NCI-H146 treated with DMSO at 0.1 percent for 48 hours (cell line): ENCODE results near the gene SLC19A1.

ENCODE experiments used
- DNase-seq: peaks from one replicate; lab custom pipeline; 2025; ENCODE audit not compliant: unreplicated experiment; lab: John Stamatoyannopoulos, UW

SLC19A1 gene

DNA sequence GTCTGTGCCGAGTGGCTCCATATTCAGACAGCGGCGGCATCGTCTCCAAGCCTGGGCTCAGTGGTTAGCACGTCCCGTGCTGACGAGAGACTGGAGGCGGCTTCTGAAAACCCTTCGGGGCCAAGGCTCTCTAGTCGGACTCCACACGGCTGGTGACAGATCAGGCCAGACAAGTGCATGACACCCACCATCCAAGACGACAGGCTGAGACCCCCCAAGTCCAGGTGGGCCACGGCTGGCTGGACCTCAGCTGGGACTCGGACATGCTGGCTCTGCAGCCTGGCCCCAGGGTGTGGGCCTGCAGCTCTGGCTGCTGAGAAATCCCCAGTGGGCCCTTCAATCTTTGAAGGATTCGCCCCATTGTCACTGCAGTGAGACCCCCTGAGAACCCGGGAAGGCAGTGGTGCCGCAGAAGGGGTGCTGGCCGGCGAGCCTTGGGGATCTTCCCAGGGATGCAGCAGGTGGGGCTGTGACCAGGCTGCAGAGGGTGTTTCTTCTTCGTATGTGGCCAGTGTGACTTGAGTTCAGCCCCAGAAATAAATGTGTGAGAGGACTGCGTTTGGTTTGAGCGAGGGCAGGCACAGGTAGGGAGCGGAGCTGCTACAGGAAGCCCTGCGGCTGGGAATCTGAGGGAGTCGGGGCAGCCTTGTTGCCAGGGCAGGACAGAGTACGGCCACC is 15.9 kb upstream of the SLC19A1 start:
- DNase-seq = no peak

DNA sequence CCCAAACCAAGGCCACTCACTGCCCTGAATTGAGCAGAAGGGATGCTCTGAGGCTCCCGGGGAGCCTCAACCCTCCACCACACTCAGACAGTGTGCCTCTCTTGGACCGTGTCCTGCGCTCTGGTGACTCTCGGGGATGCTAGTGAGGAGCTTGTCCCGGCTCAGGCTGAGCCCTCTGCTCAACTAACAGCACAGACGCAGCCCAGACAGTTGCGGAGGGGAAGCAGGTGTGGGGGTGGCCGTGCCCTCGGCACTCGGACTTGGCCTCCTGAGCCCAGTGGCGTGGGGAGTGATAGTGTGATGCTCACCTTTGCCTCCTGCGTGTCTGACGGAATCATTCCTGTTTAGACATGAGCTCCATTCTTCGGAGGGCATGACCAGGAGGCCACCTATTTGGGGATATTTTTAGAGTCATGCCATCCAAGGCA is 15.4 kb upstream of the SLC19A1 start:
- no peak for DNase-seq

DNA sequence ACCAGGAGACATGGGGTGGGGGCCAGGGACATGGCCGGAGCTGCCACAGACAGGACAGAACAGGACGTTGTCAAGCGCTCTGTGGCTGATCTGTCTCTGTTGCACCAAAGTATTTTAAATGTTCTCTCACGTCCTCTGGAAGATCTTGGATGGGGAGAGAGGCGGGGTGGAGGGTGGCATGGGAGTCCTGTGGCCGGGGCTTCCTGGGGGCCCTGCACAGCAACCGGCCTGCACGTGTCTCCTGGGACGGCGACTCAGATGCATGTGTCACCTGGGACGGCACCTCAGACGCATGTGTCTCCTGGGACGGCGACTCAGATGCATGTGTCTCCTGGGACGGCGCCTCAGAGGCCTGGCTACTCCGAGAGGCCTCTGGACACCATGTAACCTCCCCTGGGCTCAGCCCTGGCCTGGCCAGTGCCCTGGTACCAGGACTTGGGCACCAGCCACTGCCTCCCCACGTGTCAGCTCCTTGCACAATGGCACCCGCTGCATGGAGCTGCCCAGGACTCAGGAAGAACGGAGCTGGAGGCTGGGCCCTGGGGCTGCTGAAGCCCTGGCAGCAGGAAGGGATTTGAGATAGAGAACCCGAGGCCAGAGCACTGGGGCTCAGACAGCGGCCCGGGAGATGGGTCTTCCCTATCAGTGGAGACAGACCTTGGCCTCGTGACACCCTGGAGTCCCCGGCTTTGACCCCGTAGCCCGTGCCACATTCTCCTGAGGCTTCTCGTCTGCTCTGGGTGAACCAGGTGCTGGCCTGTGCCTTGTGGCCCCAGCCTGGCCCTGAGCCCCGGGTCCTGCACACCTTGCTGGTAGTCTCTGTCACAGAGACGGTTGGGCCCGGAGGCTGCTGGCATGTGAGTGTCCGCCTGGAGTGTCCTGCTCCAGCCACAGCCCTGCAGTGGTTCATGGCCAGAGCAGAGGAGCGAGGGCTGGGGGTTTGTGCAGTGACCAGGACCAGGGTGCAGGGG is 14.7 kb upstream of the SLC19A1 start:
- DNase-seq = no peak

DNA sequence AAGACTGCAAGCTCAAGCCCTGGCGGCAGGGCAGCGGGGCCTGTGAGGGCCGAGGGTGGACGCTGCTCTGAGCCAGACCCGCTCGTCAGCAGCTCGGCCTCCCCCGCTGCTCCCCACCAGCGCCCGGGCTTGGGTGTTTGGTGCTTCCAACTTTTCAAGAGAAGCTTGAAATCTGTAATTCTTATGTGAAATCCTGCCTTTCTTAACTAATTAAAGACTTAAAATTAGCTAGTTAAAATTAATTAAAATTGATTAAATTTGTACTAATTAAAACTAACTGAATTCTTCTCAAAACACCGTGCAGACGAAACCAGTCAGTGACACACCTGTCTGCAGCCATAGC is 14.0 kb upstream of the SLC19A1 start:
- no peak for DNase-seq

DNA sequence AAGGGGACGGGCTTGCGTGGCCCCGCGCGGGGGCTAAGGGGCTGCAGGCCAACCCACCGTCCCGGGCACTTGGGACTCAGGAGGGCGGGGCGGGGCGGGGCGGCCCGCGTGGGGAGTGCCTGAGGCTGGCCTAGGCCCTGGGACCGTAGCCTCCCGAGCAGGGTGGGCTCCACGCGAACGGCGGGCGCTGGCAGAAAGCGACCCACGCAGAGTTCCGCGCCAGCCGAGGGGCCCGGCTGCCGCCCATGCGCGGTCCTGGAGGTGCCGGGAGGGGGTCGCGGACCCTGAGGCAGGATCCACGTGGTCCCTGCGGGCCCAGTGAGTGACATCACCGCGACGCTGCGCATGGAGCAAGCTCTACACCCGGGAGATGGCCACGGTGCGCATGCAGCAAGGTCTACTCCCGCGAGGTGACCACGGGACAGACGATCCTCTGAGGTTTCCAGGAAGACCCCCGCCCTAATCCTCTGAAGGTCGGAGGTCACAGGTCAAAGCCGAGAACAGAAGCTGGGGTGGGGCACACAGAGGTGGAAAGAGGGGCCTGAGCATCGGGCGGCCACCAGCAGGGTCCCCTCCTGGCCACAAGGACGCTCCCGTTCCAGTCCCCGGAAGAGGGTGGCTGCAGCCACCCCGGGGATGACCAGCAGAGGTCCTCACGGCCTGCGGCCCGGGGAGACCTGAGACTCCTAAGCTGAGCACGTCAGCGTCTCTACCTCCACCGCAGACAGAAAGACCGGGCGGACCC is 13.5 kb upstream of the SLC19A1 start:
- DNase-seq = peak; percentile 53

DNA sequence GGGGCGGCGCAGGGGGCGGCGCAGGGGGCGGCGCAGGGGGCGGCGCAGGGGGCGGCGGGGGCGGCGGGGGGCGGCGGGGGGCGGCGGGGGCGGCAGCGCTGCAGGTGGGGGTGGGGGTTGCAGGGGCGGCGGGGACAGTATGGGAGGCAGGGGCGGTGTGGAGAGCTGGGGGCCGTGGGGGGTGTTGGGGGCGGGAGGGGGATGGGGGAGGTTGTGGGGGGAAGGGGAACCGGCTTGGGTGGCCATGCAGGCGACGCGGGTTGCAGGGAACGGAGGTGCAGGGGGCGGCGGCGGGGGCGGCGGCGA is 13.0 kb upstream of the SLC19A1 start:
- no peak for DNase-seq

DNA sequence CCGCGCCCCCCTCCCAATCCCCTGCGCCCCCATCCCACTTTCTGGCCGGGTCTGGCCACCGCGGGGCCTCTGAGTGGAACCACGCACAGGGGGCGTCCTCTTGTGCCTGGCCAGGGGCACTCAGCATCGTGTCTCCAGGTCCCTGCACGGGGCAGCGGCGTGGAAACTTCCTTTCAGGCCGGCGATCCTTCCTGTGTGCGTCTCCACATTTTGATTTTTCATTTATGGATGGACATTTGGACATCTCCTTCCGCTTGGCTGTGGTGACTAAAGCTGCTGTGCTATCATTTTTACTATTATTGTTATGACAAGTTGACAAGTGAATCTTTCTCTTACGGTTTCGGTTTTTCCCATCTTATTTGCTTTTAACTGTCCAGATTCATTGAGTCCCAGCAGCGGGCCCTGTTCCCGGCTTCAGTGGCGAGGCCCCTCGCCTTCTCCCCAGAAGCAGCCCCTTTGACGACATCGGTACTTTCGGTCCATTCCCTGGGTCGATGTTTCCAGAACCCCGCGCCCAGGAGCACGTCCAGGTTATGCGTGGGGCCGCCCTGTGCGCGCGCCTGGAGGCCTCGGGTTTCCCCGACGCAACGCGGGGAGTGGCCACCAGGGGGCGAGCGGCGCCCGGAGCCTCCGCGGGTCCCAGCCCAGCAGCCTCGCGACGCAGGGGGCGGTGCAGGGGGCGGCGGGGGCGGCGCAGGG is 12.4 kb upstream of the SLC19A1 start:
- DNase-seq = peak; percentile 15

DNA sequence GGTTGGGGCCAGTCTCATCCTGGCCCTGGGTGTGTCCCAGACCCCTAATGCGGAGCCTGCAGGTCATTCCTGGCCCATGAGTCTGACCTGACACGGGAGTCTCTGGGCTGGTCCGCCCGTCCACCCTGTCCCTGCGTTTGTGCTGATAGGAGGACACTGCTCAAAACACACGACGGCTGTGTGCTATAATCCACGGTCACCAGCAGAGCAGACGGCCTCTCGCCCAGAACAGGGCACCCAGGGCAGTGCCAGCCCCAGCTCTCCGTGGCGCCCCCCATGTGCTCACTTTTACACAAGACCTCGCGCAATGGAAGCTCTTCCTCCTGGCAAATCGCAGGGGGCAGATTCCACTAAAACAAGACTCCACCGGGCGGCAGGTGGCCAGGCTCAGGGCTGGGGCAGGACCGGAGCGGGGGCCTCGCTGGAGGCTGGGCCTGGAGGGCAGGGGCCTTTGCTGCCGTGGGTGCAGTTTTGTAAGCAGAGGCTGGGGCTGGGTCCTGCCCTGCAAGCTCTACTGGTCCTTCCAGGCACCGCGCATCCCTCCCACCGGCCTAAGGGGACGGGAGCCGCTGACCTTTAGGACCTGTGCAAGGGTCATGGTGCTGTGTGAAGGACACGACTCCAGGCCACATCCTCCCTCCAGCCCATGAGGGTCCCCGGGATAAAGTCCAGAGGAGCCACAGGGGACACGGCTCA is 10.6 kb upstream of the SLC19A1 start:
- no peak for DNase-seq

DNA sequence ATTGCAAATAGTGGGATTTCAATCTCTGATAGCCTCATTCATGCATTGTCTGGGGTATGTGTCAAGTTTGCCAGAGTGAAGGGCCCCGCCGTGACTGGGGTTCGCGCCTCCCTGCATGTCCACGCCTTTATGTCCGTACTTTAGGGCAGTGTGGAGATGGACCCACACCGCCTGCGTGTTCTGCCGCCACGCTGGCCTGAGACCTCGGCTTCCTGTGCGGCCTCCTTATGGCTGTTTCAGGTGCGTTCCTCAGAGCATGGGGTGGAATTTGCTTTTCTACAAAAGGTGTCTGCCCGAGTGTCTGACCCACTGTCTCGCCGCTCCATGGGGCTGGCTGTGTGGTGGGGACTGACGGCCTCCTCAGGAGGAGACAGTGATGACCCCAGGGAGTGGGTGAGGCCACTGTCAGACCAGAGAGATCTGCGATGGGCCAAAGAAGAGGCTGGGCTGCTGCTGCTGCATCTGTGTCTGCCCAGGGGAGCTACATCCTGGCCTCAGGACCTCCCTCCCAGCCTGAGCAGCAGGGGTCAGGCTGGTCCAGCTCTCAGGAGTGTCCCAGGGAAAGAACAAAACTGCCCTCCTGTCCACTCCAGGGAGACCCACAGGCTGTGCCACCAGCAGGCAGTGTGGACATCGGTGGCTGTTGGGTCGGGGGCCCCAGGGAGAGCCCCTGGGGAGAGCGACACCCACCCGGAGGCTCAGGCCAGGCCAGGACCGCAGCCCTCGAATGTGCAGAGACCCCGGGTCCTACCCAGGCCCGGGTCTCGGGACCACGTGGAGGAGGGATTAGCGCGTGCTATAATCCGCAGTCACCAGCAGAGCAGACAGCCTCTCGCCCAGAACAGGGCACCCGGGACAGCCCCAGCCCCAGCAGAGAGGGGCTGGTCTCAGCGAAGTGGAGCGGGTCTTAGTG is 9.8 kb upstream of the SLC19A1 start:
- no peak for DNase-seq

DNA sequence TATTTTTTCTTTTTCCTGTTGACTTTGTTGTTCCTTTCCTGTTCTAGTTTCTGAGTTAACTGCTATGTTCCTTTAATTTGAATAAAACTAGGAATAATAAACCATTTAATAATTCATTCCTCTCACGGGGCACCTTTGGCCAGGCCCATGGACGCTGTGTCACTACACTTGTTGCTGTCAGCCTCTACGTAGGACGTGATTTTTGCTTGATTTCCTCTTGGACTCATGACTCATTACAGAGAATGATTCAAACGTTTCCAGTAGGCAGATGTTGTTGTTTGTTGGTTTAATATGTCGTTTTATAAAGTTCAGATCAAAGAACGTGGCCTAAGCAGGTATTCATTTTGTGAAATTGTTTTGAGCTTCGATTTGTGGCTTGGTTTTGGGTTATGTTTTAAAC is 9.1 kb upstream of the SLC19A1 start:
- DNase-seq = no peak

DNA sequence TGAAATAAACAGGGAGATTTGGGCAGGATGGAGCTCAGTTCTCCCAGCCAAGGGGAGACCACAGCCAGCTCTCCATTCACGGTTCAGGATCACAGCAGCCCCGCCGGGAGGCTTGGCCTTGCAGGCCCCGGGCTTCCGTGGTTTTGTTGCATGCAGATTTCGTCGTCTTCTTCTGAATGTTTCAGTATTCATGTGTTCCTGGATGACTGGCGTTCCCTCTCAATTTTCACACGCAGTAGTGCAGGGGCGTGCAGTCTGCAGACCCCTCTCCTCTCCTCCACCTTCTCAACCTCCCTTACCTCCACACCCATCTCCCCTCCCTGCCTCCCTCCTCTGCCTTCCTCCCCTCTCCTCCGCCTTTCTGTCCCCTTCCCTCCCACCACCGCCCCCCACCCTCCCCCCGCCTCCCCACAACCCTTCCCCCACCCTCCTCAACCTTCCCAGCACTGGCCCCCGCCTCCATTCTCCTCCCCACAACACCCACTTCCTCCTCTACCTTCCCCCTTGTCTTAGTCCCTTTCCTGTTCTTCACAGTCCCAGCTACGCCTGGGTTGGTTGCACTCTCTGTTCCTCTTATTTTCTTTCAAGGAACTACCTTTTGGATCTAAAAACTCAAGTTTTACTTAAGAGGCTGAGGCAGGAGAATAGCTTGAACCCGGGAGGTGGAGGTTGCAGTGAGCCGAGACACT is 8.4 kb upstream of the SLC19A1 start:
- DNase-seq = no peak

DNA sequence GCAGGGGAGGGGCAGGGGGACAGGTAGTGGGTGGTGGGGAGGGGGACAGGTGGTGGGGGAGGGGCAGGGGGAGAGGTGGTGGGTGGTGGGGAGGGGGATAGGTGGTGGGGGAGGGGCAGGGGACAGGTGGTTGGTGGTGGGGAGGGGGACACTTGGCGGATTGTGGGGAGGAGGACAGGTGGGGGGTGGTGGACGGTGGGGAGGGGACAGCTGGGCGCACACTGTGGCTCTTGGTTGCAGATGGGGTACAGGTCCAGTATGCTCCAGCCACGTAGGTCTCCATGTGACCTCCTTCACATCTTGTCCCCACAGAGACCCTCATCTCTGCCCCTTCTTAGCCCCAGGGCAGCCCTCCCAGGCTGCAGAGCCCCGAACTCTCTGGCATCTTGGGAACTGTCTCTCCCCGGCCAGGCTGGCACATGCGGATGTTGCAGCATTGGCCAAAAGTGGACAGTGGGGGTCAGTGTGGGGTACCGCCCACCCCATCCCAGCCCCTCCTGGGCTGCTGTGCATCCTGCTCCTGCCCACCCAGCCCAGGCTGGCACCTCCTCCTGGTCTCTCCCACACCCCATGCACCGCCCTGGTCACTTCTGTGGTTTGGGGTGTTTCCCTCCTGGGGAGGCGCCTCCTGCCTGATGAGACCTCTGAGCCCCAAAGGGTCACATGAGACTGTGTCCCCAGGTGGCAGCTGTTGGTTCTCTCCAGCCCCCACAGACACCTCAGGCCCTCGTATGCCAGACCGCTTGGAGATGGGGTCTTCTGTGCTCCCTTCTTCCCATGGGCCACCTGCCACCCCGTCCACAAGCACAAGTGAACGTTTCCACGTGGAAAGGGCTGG is 7.6 kb upstream of the SLC19A1 start:
- DNase-seq = no peak

DNA sequence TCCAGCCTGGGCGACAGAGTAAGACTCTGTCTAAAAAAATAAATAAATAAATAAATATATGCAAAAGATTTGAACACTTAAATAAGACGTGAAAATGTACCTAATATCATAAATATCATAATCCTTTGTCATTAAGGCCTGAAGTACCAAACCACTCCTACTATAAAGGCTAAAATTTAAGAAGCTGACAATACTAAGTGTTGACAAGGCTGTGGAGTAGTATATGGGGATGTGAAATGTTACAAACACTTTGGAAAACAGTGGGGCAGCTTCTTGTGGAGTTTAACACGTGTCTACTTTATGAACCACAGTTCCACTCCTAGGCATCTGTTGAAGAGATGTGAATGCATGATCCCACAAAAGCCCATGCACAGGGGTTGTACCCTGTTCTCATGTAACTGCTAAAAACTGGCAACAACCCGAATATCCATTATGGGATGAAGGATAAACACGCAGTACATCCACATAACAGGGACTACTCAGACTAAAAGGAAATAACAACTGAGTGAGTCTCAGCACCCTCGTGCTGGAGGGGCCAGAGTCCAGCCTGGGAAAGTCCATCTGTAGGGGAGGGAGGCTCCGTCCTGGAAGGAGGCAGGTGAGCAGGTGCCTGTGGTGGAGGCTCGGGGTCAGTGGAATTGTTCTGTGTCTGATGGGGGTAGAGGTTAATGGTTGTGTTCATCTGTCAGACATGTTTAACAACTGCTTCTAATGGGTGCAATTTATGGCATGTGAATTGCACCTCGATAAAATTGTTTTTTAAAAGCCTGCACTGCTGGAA is 6.7 kb upstream of the SLC19A1 start:
- DNase-seq = no peak

DNA sequence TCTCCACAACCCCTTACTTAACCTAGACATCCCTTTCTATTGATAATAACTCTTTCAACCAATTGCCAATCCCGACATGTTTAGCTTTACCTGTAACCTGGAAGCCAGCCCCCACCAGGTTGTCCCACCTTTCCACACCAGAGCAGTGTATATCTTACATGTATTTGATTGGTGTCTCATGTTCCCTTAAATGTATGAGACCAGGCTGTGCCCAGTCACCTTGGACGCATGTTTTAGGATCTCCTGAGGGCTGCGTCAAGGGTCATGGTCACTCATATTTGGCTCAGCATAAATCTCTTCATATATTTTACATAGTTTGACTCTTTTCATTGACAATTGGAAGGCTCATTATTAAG is 5.3 kb upstream of the SLC19A1 start:
- DNase-seq = no peak

DNA sequence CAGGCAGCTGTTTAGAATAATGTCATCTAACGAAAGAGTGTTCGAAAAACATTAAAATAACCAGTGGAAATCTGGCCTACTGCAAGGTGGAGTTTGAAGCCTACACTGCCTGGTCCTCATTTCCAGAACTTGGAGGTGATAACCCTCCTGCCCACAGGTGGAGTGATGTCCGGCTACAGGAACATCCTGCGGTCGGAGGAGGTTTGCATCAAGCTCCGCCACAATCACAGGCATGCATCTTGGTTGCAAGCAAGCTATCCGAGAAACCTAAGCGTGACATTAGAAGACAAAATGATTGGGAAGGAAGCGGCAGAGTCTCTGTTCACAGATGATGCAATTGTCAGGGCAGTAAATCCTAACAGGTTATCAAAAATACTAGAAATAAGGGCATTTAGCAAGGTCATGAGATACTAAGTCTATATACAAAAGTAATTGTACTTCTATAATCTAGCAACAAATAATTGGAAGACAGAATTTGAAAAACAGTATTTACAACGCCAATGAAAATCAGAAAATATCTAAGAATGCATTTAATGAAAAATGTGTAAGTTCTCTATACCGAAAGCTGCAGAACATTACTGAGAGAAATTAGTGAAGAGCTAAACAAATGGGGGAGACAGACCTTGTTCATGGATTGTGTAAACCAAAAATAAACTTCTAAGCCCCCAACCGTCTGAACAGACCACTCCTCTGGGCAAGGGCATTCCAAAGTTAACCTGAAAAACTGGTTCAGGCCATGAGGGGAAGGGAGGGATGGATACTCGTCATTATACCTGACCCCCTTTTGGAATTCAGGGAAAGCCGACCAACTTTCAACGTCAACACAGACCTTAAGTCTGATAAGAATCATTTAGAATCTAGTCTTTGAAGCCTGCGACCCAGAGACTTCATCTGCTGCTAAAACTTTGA is 4.7 kb upstream of the SLC19A1 start:
- DNase-seq = no peak

DNA sequence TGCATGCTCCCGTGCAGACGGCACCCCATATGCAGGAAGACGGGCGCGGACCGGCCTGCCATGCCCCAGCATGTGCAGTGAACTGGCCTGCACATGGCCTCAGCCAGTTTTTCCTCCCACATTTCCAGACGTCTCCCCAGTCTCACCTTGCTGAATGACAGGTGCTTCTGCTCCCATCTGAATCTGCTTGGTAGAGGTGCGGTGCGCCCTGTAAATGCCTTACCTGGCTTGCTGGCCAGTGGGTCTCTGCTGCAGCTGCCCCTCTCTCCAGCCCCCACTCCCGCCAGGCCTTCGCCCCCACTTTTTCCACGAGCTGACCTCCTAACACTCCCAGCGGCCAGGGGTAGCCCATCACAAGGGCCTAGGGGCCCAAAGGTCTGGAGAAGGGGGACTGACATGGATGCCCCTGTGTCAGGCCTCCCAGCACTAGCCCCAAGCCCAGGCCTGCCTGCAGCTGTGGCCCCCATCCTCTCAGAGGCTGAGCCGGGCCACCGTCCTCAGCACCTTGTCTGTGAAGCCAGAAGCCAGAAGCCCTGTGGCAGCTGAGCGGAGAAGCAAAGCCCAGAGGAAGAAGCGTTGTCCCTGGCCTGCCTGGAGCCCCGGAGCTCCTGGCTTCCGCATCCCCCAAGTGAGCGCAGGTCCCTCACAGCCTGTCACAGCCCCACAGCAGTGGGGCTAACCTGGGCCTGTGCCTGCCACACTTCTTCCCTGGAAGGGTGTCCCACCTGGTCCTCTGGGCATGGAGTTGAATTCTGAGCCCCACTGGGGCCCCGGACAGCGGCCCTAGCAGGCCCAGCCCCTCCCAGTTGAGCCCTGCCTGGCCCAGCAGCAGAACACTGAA is 3.7 kb upstream of the SLC19A1 start:
- no peak for DNase-seq
